CD4-positive, alpha-beta T cell treated with Interleukin-4 for 4 hours (primary cell): ENCODE data around the gene NT5DC1.

Experiments used
- DNase-seq: peaks from one replicate; pipeline ENCODE4 v3.0.0-alpha.2; 2020

Gene NT5DC1

GRCh38 chr6:116251568-116252384 lies 151.1 kb downstream of the NT5DC1 start:
- no peak for DNase-seq

- DNase-seq, result no peak
Observed at GRCh38 chr6:116253188-116253504, 152.5 kb downstream of the NT5DC1 start.

DNA sequence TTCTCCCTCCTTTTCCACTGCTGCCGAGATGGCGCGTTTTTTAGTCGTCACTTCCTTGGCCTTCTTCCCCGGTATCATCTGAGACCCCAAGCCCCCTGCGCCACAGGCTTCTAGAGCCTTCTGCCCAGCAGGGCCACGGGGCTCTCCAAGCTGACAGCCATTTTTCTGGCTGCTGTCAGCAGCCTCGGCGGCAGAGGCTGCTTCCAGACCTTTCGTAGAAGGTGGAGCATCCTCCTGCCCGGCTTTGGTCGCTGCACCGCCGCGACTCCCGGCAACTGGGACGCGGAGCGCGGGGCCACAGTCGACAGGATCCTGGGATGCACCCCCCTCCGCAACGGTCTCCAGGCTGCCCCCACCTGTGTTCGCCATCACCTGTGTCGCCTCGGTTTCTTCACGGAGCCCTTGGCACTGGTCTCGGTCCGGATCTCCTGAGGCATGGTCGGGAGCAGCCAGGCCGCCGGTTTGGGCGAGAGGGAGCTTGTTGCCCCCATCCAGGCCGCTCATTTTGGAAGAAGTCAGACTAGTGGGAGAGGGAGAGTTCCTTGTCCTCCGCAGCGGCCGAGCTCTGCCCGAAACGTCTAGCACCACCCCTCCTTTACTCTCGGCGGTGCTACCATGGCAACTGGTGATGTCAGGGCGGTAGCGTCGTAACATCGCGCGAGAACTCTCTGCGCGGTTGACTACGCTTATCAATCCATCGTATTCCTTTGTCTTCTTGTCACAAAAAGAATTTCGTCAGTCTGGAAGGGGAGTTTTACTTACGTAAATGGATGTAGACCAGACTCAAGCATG lies 153.0 kb downstream of the NT5DC1 start, which contains the start of gene TSPYL4:
Gene TSPYL4 (minus strand): TSS at position 571 of the 792 bp plus-strand sequence. CDS start 67 bp downstream, at position 504.
- peak; percentile 93 for DNase-seq

DNA sequence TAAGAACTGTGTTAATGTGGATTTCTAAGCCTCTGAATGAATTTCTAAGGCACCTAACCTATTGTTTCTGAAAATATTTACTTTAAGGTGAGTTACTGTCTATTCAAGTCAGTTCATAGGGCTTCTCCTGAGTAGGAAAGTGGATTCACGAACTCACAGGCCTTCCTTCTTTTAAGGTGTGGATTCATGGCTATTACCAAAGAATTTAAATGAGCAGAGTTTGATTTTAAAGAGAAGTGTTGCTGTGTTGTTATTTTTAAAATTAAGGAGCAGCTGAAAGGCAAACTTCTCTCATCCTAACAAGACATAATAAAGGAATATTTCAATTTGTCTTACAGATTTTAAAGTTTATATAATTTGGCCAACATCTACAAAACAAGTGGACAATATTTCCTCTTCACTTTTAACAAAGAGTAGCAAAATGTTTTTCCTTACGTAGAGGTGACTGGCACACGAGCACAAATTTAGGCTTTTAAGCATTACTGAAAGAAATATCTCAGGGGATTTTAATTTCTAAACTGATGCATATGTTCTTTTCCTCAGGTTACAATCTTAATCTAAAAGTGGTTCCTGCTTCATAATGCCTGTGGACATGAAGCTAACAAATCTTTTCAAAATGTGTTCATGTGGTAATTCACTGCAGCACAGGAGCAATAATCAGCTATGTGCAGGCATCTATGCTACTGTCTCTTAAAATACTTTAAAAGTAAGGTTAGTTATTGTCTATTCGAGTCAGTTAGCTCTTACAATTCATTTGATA lies 153.8 kb downstream of the NT5DC1 start:
- no peak for DNase-seq

GRCh38 chr6:116255246-116255800 lies 154.7 kb downstream of the NT5DC1 start:
- no peak for DNase-seq

DNA sequence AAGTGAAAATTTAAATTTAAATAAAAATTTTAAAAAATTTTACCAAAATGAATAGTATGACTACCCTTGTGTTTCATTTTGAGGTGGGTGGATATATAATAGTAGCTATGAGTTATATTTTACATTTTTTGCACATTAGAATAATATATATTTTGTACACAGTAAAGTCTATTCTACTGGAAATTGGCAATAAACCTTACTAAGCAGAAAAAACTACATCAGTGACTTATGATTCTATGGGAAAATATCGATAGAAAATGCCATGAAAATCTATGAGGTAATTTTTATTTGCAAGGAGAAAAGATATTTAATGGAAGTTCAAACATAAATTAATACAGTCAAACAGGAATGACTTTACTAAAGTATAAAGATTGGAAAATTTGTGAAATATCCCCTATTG lies 156.0 kb downstream of the NT5DC1 start:
- no peak for DNase-seq

DNA sequence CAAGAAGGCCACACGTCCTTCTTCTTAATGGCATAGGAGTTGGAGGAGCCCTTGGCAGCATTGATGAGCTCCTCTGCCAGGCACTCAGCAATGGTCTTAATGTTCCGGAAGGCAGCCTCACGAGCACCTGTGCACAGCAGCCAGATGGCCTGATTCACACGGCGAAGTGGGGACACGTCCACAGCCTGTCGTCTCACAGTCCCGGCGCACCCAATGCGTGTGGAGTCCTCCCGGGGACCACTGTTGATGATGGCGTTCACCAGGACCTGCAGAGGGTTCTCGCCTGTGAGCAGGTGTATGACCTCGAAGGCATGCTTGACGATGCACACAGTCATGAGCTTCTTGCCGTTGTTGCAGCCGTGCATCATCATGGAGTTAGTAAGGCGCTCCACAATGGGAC lies 157.9 kb downstream of the NT5DC1 start:
- DNase-seq, result no peak

- DNase-seq, result no peak
Observed at GRCh38 chr6:116263353-116263752, 162.7 kb downstream of the NT5DC1 start.

DNA sequence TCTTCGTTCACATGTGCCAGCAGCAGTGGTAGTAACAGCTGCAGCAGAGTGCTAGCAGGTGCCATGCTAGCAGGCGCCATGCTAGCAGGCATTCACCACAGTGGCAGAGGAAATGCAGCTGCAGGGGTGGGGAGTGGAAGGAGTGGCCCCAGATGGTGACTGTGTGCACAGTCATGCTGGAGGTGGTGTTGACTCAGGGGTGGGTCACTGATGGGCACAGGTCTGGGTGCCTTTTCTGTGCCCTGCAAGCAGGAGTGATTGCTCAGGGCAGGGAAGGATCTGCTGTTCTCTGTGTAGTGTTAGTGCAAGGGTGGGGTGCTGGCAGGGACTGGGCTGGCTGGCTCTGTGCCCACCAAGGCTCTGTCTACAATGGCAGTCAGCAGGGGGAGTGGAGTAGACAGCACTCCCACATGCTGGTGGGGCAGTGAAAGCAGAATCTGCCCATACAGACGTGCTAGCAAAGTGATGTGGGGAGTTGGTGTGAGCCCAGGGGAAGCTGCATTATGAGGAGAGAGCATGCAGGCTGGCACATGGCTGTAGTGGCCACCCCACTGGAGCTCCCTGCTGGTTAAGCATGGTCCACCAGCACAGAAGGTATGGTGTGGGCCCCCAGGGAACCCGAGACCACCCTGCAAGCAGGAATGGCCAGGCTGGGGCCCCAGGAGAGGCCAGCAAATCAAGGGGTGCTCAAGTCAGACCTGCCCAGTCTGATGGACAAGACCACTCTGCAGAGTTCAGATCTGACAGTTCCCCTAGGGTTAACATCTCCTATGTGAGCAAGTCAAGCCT lies 164.6 kb downstream of the NT5DC1 start:
- no peak for DNase-seq

DNA sequence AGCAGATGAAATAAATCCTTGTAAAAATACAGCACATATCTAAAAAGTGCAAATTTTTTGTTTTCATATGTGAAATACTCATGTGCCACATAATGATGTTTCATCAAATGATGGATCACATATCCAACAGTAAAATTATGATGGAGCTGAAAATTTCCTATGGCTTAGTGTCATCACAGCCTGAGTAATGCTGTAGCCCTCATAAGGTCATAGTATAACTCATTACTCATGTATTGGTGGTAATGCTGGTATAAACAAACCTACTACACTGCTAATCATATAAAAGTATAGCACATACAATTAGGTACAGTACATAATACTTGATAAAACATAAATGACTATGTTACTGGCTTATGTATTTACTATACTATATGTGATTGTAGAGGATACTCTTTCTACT lies 166.2 kb downstream of the NT5DC1 start:
- DNase-seq, result no peak

- no peak for DNase-seq
Observed at GRCh38 chr6:116267836-116268588, 167.4 kb downstream of the NT5DC1 start.

- peak; percentile 72 for DNase-seq
Observed at GRCh38 chr6:116268589-116269293, 168.1 kb downstream of the NT5DC1 start.

GRCh38 chr6:116271149-116271708 lies 170.6 kb downstream of the NT5DC1 start:
- no peak for DNase-seq

DNA sequence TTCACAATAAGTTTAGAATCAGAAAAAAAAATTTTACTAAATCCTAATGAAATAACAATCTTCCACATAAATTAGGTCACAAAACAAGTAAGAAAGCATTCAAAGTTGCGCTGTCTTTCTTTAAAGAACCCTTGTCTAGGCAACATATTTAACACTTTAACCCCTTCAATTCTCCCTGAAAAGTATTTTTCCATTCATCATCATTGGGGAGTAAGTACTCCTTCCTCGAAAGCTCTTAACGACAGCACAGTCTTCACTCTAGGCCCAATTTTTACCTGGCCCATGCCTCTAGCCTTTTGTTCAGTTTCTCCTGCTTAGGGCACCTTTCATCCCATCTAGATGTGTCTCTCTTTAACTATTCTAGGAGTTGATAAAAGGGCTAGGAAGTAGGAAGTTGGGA lies 176.5 kb downstream of the NT5DC1 start:
- no peak for DNase-seq

DNA sequence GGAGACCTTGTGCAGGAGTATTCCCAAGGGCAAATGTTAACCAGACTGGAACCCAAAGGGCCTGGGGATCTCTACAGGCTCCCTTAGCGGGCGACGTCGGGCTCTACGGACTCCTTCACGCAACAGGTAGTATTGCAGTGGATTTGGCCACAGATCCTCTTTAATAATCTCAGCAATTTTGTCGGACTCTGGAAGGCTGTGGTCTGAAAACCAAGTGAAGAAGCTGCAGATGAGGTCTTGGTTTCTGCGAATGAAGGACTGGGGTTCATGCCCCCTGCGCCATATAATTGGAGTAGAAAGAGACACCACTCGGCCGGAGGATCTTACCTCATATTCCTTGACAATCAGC lies 177.8 kb downstream of the NT5DC1 start:
- no peak for DNase-seq

- peak; percentile 13 for DNase-seq
Observed at GRCh38 chr6:116278854-116279231, 178.2 kb downstream of the NT5DC1 start.

GRCh38 chr6:116279232-116280160 lies 178.8 kb downstream of the NT5DC1 start, which contains the start of gene TSPYL1:
TSS of gene TSPYL1 (minus strand) at chr6:116279930. CDS start at chr6:116279830, 100 bp downstream.
- DNase-seq, result peak; percentile 98

DNA sequence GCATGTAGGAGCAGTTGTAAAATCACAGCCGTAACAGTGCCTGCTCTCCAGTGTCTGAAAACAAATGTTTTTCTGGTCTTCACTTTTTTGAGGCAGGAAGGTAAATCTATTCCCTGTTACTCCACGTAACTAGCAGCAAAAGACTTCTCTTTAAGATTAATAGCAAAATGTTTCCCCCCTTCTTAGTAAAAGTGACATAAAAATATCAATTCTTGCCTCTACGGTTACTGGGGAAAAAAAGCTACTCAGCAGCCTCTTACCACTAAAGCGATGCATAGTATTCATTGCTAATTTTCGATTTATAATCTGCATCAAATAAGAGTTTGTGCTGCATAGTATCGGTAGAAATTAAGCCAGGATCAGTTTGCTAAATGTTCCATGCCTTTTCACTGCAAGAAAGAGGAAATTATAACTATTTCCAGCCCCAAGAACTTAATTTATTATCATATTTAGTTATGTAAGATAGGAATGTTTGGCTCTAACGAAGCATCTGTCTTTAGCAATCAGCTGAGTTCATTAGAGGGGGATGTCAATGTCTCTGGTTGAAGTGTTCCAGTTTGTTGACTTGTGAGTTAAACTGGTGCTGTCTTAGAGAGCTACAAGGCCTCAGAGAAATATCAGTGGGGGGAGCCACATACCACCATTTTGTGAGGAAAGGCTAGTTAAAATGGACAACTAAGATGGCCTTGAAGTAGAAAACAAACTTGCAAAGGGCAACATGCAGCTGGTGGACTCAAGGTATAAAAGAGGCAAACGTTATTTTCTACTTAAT lies 179.7 kb downstream of the NT5DC1 start:
- DNase-seq, result no peak

DNA sequence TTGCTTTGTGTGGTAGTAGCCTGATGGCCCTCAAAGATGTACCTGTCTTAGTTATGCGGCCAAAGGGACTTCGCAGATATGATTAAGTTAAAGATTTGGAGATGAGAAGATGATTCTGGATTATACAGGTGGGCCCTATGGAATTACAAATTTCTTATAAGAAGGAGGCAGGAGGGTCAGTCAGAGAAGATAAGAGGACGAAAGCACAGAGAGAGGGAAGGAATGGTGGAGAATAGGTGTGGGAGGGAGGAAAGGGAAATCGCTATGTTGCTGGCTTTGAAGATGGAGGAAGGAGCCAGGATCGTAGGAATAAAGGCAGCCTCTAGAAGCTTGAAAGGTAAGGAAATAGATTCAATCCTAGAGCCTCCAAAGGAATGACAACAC lies 180.3 kb downstream of the NT5DC1 start:
- DNase-seq, result no peak
